Hypothalamus (tissue), 51 donors: ENCODE data around the gene UBXN6.

Experiments used
- DNase-seq, 51 donors: peaks; one replicate each; lab custom pipeline; 2025; lab: John Stamatoyannopoulos, UW

UBXN6 gene

GRCh38 chr19:4443188-4443587, 14.4 kb downstream of the UBXN6 start:
- DNase-seq, result no peak

GRCh38 chr19:4442819-4443146, 14.8 kb downstream of the UBXN6 start:
- no peak for DNase-seq

GRCh38 chr19:4441994-4442818, 15.4 kb downstream of the UBXN6 start:
- no peak for DNase-seq

- peak in 1 of 51 donors; percentile 30 for DNase-seq
Measured at GRCh38 chr19:4439243-4439642, 18.4 kb downstream of the UBXN6 start.

GRCh38 chr19:4437103-4437502, 20.5 kb downstream of the UBXN6 start:
- no peak for DNase-seq

- DNase-seq, result no peak
Measured at GRCh38 chr19:4436231-4436630, 21.4 kb downstream of the UBXN6 start.

- no peak for DNase-seq
Measured at GRCh38 chr19:4434391-4434790, 23.2 kb downstream of the UBXN6 start.

- no peak for DNase-seq
Measured at GRCh38 chr19:4432918-4433506, 24.6 kb downstream of the UBXN6 start.

GRCh38 chr19:4431808-4432674, 25.6 kb downstream of the UBXN6 start:
- DNase-seq, result peak in 12 of 51 donors; percentile 6 to 43 (median 17)

- no peak for DNase-seq
Measured at GRCh38 chr19:4431296-4431695, 26.3 kb downstream of the UBXN6 start.

GRCh38 chr19:4430760-4431159, 26.8 kb downstream of the UBXN6 start:
- peak in 25 of 51 donors; percentile 12 to 52 (median 25) for DNase-seq

- no peak for DNase-seq
Measured at GRCh38 chr19:4429771-4430171, 27.8 kb downstream of the UBXN6 start.

GRCh38 chr19:4429256-4429655, 28.3 kb downstream of the UBXN6 start:
- DNase-seq, result no peak

GRCh38 chr19:4428326-4428975, 29.1 kb downstream of the UBXN6 start:
- DNase-seq, result no peak

- no peak for DNase-seq
Measured at GRCh38 chr19:4425537-4425936, 32.1 kb downstream of the UBXN6 start.

- no peak for DNase-seq
Measured at GRCh38 chr19:4423416-4424126, 34.0 kb downstream of the UBXN6 start.

GRCh38 chr19:4416268-4416667, 41.3 kb downstream of the UBXN6 start:
- DNase-seq, result no peak

GRCh38 chr19:4415352-4415751, 42.2 kb downstream of the UBXN6 start:
- peak in 2 of 51 donors; percentile 7 to 35 for DNase-seq

GRCh38 chr19:4414800-4415321, 42.7 kb downstream of the UBXN6 start:
- no peak for DNase-seq
